ENCODE measurements around the gene ITPRIPL2.

ITPRIPL2 gene

GRCh38 chr16:19093631-19094541 lies 19.9 kb upstream of the ITPRIPL2 start:
- DNase-seq: no peak

GRCh38 chr16:19094542-19095365 lies 19.0 kb upstream of the ITPRIPL2 start:
- DNase-seq: no peak

- no peak for DNase-seq
Observed at GRCh38 chr16:19095654-19096053, 18.1 kb upstream of the ITPRIPL2 start.

GRCh38 chr16:19098173-19098572 lies 15.6 kb upstream of the ITPRIPL2 start:
- no peak for DNase-seq

- no peak for DNase-seq
Observed at GRCh38 chr16:19102187-19102872, 11.4 kb upstream of the ITPRIPL2 start.

- no peak for DNase-seq
Observed at GRCh38 chr16:19104607-19105006, 9.2 kb upstream of the ITPRIPL2 start.

GRCh38 chr16:19105131-19105530 lies 8.6 kb upstream of the ITPRIPL2 start:
- DNase-seq: no peak

GRCh38 chr16:19105891-19106624 lies 7.7 kb upstream of the ITPRIPL2 start:
- no peak for DNase-seq

GRCh38 chr16:19106625-19107020 lies 7.1 kb upstream of the ITPRIPL2 start:
- DNase-seq: no peak

GRCh38 chr16:19108409-19109287 lies 5.1 kb upstream of the ITPRIPL2 start:
- DNase-seq: no peak

- no peak for DNase-seq
Observed at GRCh38 chr16:19109288-19109664, 4.5 kb upstream of the ITPRIPL2 start.

GRCh38 chr16:19110537-19111360 lies 3.0 kb upstream of the ITPRIPL2 start:
- DNase-seq: no peak

GRCh38 chr16:19112099-19112407 lies 1.7 kb upstream of the ITPRIPL2 start:
- DNase-seq: no peak

GRCh38 chr16:19114359-19115147 lies 789 bp downstream of the ITPRIPL2 start:
- no peak for DNase-seq

GRCh38 chr16:19115148-19116021 lies 1.6 kb downstream of the ITPRIPL2 start:
- no peak for DNase-seq

GRCh38 chr16:19116711-19117449 lies 3.1 kb downstream of the ITPRIPL2 start:
- DNase-seq: no peak

- DNase-seq: no peak
Observed at GRCh38 chr16:19118938-19119431, 5.2 kb downstream of the ITPRIPL2 start.

- no peak for DNase-seq
Observed at GRCh38 chr16:19119564-19119963, 5.8 kb downstream of the ITPRIPL2 start.

All from cortex of kidney (tissue), 1 donor.